SK-N-SH (cell line): Measurements from ENCODE around the gene ACVR2B. TPM values are rescaled to one million over a fixed set of nuclear protein-coding genes. Genes with fewer than 3 reads are reported as not detected.

Experiments
- CTCF ChIA-PET: fragments of 300-600, 350-600 bp; formaldehyde crosslinking; extraction: SDS; loops from one replicate; lab custom pipeline; 2021; lab: Yijun Ruan, JAX
- POLR2A ChIA-PET: fragments of 350-600 bp; sonication (Branson Sonifier 250); formaldehyde crosslinking; extraction: SDS; loops from one replicate; lab custom pipeline; 2020; ENCODE audit warnings: antibody characterized with exemption, inconsistent platforms; lab: Yijun Ruan, JAX
- DNase-seq: peaks from one replicate; pipeline ENCODE4 v3.0.0; 2012
- H2AFZ ChIP-seq: fragments of 200-600 bp; sonication (generic); 2 replicates; pipeline ENCODE4 v1.8.1; 2016; ENCODE audit warnings: antibody characterized with exemption, mild to moderate bottlenecking, low read depth
- H3F3A ChIP-seq: fragments of 200-600 bp; sonication (generic); replicated peaks from 2 replicates; pipeline ENCODE3; 2016; ENCODE audit warnings: antibody characterized with exemption, mild to moderate bottlenecking; ENCODE audit not compliant: insufficient read depth
- H3K27ac ChIP-seq, 2 experiments: fragments of 200-500 bp in 1 of 2; fragments of 200-600 bp in 1 of 2; sonication (Bioruptor generic) in 1 of 2; sonication (generic), shearing (Covaris generic) in 1 of 2; 2 replicates each; pipeline versions ENCODE4 v1.5.1 to v1.6.1; 2014 to 2016; ENCODE audit warnings: low read depth in 2 of 2, inconsistent platforms in 1 of 2, low read length in 1 of 2, mild to moderate bottlenecking in 1 of 2, mixed read lengths in 1 of 2
- H3K27me3 ChIP-seq: fragments of 200-600 bp; sonication (generic), shearing (Covaris generic); 2 replicates; pipeline ENCODE4 v1.6.1; 2016; ENCODE audit warnings: mixed run types; ENCODE audit not compliant: insufficient read depth
- H3K36me3 ChIP-seq, 2 experiments: fragments of 200-500 bp in 1 of 2; fragments of 200-600 bp in 1 of 2; sonication (Bioruptor generic) in 1 of 2; sonication (generic) in 1 of 2; replicated peaks in 1 of 2; 2 replicates each; pipeline versions ENCODE3 to v1.5.1; 2014 to 2016; ENCODE audit warnings: low read length in 1 of 2, mild to moderate bottlenecking in 1 of 2; ENCODE audit not compliant: insufficient read depth in 2 of 2, control insufficient read depth in 1 of 2
- H3K4me1 ChIP-seq, 2 experiments: fragments of 200-500 bp in 1 of 2; fragments of 200-600 bp in 1 of 2; sonication (Bioruptor generic) in 1 of 2; sonication (generic), shearing (Covaris generic) in 1 of 2; 2 replicates each; pipeline versions ENCODE4 v1.5.1 to v1.6.1; 2014 to 2016; ENCODE audit warnings: low read depth in 1 of 2, low read length in 1 of 2, mixed run types in 1 of 2; ENCODE audit not compliant: insufficient read depth in 2 of 2, control insufficient read depth in 1 of 2
- H3K4me2 ChIP-seq: fragments of 200-600 bp; sonication (generic), shearing (Covaris generic); 2 replicates; pipeline ENCODE4 v1.6.1; 2017; ENCODE audit warnings: mixed run types
- H3K4me3 ChIP-seq, 2 experiments: fragments of 200-500 bp in 1 of 2; fragments of 200-600 bp in 1 of 2; sonication (Bioruptor generic) in 1 of 2; sonication (generic), shearing (Covaris generic) in 1 of 2; 2 replicates each; pipeline versions ENCODE4 v1.5.1 to v1.8.1; 2014 to 2016; ENCODE audit warnings: low read depth in 2 of 2, inconsistent platforms in 1 of 2, low read length in 1 of 2, mild to moderate bottlenecking in 1 of 2, mixed read lengths in 1 of 2, moderate library complexity in 1 of 2
- H3K79me2 ChIP-seq: fragments of 200-600 bp; sonication (generic); 2 replicates; pipeline ENCODE4 v1.8.1; 2017; ENCODE audit warnings: mild to moderate bottlenecking; ENCODE audit not compliant: insufficient read depth
- H3K9ac ChIP-seq: fragments of 200-600 bp; sonication (generic); 2 replicates; pipeline ENCODE4 v1.6.1; 2017; ENCODE audit warnings: mixed run types
- H3K9me2 ChIP-seq: fragments of 200-600 bp; sonication (generic); 2 replicates; pipeline ENCODE4 v1.6.1; 2017; ENCODE audit warnings: mixed run types
- H3K9me3 ChIP-seq: fragments of 200-600 bp; sonication (generic); 2 replicates; pipeline ENCODE4 v1.6.1; 2017; ENCODE audit warnings: mixed run types, mild to moderate bottlenecking, moderate library complexity
- H4K20me1 ChIP-seq: fragments of 200-600 bp; sonication (generic); 2 replicates; pipeline ENCODE4 v1.6.1; 2017; ENCODE audit warnings: mild to moderate bottlenecking, mixed run types; ENCODE audit not compliant: insufficient read depth
- GATA2 ChIP-seq: sonication (generic); formaldehyde crosslinking; IDR thresholded peaks from 2 replicates; pipeline ENCODE4 v1.5.0; 2020; ENCODE audit warnings: mild to moderate bottlenecking, missing genetic modification reagents
- JUND ChIP-seq: IDR thresholded peaks from 2 replicates; pipeline ENCODE4 v1.4.0; 2012
- MEF2A ChIP-seq: IDR thresholded peaks from 2 replicates; pipeline ENCODE4 v1.4.0; 2012; ENCODE audit warnings: low read depth, borderline replicate concordance
- PBX3 ChIP-seq: IDR thresholded peaks from 2 replicates; pipeline ENCODE4; 2012
- RAD21 ChIP-seq: IDR thresholded peaks from 2 replicates; pipeline ENCODE4 v1.6.1; 2012; ENCODE audit warnings: mild to moderate bottlenecking, low read length
- RCOR1 ChIP-seq: fragments of 150-350 bp; IDR thresholded peaks from 2 replicates; pipeline ENCODE4 v1.6.1; 2017; ENCODE audit warnings: antibody characterized with exemption, low read length
- SIN3A ChIP-seq: IDR thresholded peaks from 2 replicates; pipeline ENCODE4 v1.6.1; 2012; ENCODE audit warnings: low read depth, mild to moderate bottlenecking, low read length, moderate library complexity, borderline replicate concordance
- SMC3 ChIP-seq: IDR thresholded peaks from 2 replicates; pipeline ENCODE4 v1.6.1; 2012; ENCODE audit warnings: low read depth, low read length, improper control_type of control experiment
- TAF1 ChIP-seq: IDR thresholded peaks from 2 replicates; pipeline ENCODE4 v1.6.1; 2012; ENCODE audit warnings: low read depth, mild to moderate bottlenecking, low read length, moderate library complexity, borderline replicate concordance
- TCF12 ChIP-seq: IDR thresholded peaks from 2 replicates; pipeline ENCODE4 v1.4.0; 2012
- YY1 ChIP-seq: IDR thresholded peaks from 2 replicates; pipeline ENCODE4 v1.4.0; 2012; ENCODE audit warnings: low read depth, mild to moderate bottlenecking
- WGBS: methylation state at CpG from one replicate; pipeline ENCODE4 v1.1.6; 2017; ENCODE audit warnings: low lambda C conversion rate; 5-methylcytosine and 5-hydroxymethylcytosine counted together
- polyA plus RNA-seq, 3 experiments: library from polyadenylated mRNA; depleted of rRNA; stranded (reverse); fragments of >200 nt; gene quantifications; 2 replicates each; pipeline ENCODE4 v1.2.3, GENCODE V29; 2012

The ACVR2B gene
- polyA plus RNA-seq, 1 of the 3 experiments (the other 2 are of a cell fraction), result 1.4 TPM

- H3K4me3 ChIP-seq, result no peak overlapping the region
- no peaks in the 10 kb centered on the region for H3K79me2 ChIP-seq
- ChIA-PET POLR2A (no interaction called here), CTCF (interaction anchor here (0.6 to 4.3 kb wide), 17 partner anchors 8 to 315 kb away, joined by 3 to 27 read pairs (median 4); partner anchors contain the start of gene SCN5A)
- peaks cover 2 to 4% of the 10 kb centered on the region in 2 experiments; a peak in 1 of 4 replicates for H3K4me1 ChIP-seq
- no peaks in the 10 kb centered on the region for H3K9me3 ChIP-seq
- H4K20me1 ChIP-seq, result no peaks in the 10 kb centered on the region
- H3K36me3 ChIP-seq, result peaks cover 16 to 19% of the 10 kb centered on the region in 2 experiments
- no peaks in the 10 kb centered on the region for H3K27me3 ChIP-seq
- 100% methylated on average over 1 of the region's 1 CpG for WGBS
- H3K9me2 ChIP-seq, result no peaks in the 10 kb centered on the region
- no peak overlapping the region for H3K4me2 ChIP-seq
- peak; percentile 66 for TF ChIP-seq RAD21
- no peak for TF ChIP-seq RCOR1
- TF ChIP-seq SIN3A, result no peak
- TF ChIP-seq SMC3, result peak; percentile 40; the same call in 1 of the 2 replicates
- H2AFZ ChIP-seq, result no peak overlapping the region
- no peak overlapping the region for H3K27ac ChIP-seq
- peak; percentile 60 for DNase-seq
- no peaks in the 10 kb centered on the region for H3F3A ChIP-seq
- no peak overlapping the region for H3K9ac ChIP-seq
Measured at GRCh38 chr3:38528457-38528856, 74.8 kb downstream of the ACVR2B start.

GRCh38 chr3:38532529-38532928 lies 78.8 kb downstream of the ACVR2B start:
- no peak overlapping the region for H2AFZ ChIP-seq
- DNase-seq, result no peak
- no peak overlapping the region for H3K9ac ChIP-seq
- no peak overlapping the region for H3K4me3 ChIP-seq
- H3K27me3 ChIP-seq, result no peaks in the 10 kb centered on the region
- CTCF ChIA-PET, result interaction anchor here (0.7 to 4.3 kb wide), 4 partner anchors 11 to 312 kb away, joined by 3 to 27 read pairs (median 11); no protein-coding TSS in a partner anchor
- no peaks in the 10 kb centered on the region for H3K9me3 ChIP-seq
- 86% methylated on average over 3 of the region's 3 CpGs for WGBS
- no peaks in the 10 kb centered on the region for H3F3A ChIP-seq
- H3K9me2 ChIP-seq, result no peaks in the 10 kb centered on the region
- H3K27ac ChIP-seq, result no peak overlapping the region
- peaks cover 0 to 9% of the 10 kb centered on the region in 2 experiments; a peak in 1 of 4 replicates for H3K4me1 ChIP-seq
- H3K4me2 ChIP-seq, result no peak overlapping the region
- POLR2A ChIA-PET, result no interaction called here
- no peaks in the 10 kb centered on the region for H3K79me2 ChIP-seq
- no peak for TF ChIP-seq MEF2A
- TF ChIP-seq YY1, result no peak
- TF ChIP-seq PBX3, result no peak
- TF ChIP-seq, all 33 proteins: peak for 0
- Histone ChIP-seq H4K20me1 (no peaks in the 10 kb centered on the region), H3K36me3 (no peaks in the 10 kb centered on the region)

DNA sequence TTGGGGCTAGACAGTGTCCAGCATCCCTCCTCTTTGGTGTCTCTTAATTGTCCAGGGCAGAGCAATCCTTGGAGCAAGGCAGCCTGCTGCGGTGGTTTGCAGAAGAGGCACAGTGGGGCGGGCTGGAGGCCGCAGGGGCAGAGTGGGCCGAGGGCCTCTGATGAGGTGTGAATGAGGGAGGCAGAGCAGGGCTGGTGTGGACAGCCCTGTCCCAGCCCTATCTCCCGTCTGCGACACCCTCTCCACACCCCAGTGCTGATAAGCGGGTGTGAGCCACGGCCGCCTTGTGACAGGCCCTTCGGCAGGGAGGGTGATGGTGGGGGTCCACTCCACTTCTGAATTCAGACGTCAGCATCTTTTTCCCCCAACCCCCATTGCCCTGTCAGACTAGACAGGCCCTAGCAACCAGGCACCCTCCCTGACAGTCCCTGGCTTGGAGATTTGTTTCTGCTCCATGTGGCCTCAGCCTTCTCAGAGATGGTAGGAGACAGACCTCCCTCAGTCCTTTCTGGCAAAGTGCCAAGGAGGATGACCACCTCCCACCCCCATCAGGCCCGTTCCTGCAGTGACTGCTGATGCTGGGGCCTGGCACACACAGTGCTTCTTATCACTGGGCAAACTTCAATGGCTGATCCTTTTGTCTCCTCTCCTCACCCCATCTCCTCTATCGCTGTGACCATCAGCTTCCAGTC lies 79.7 kb downstream of the ACVR2B start:
- CTCF ChIA-PET, result interaction anchor here (1.2 to 2.2 kb wide), 4 partner anchors 12 to 311 kb away, joined by 3 to 18 read pairs (median 6); no protein-coding TSS in a partner anchor

More for the DNA sequence above, 79.7 kb downstream of the ACVR2B start:
- H3K36me3 ChIP-seq, result no peaks in the 10 kb centered on the region
- POLR2A ChIA-PET, result no interaction called here
- peaks cover 0 to 9% of the 10 kb centered on the region in 2 experiments; a peak in 1 of 4 replicates for H3K4me1 ChIP-seq
- no peak overlapping the region for H3K4me3 ChIP-seq
- no peaks in the 10 kb centered on the region for H4K20me1 ChIP-seq
- TF ChIP-seq SMC3 (no peak), TCF12 (no peak), TAF1 (no peak), RCOR1 (no peak), PBX3 (no peak), YY1 (no peak), GATA2 (no peak), JUND (no peak)
- no peak overlapping the region for H3K27ac ChIP-seq
- no peaks in the 10 kb centered on the region for H3K9me3 ChIP-seq
- no peak overlapping the region for H3K9ac ChIP-seq
- DNase-seq, result peak; percentile 63
- H3K79me2 ChIP-seq, result no peaks in the 10 kb centered on the region
- no peaks in the 10 kb centered on the region for H3K9me2 ChIP-seq
- no peak overlapping the region for H3K4me2 ChIP-seq
- 95% methylated on average over 10 of the region's 13 CpGs for WGBS
- no peaks in the 10 kb centered on the region for H3K27me3 ChIP-seq
- H3F3A ChIP-seq, result no peaks in the 10 kb centered on the region
- H2AFZ ChIP-seq, result no peak overlapping the region
